ACHN (cell line): ENCODE data around the gene GFM1.

Experiments used
- DNase-seq: peaks from one replicate; pipeline ENCODE4 v3.0.0-alpha.2; 2015
- in situ Hi-C: cut with HindIII; loops from 2 replicates; pipeline ENCODE4 v1.10.0; 2017; ENCODE audit warnings: low sequenced_read_pairs, low pct_ligation_motif_present, low pct_unique_long_range_greater_than_20kb

Gene GFM1

GRCh38 chr3:158739661-158740060 lies 95.3 kb downstream of the GFM1 start:
- no peak for DNase-seq
- in situ Hi-C loops: no loop called here
